DOHH2 (cell line): ENCODE measurements around the gene ANHX.

ENCODE experiments used
- H3F3A ChIP-seq: fragments of 200-600 bp; sonication (generic), shearing (Covaris generic); 2 replicates; pipeline ENCODE4 v1.6.0; 2016; ENCODE audit warnings: antibody characterized with exemption, mild to moderate bottlenecking; ENCODE audit not compliant: control insufficient read depth, insufficient read depth
- H3K27ac ChIP-seq: fragments of 200-600 bp; sonication (generic); 2 replicates; pipeline ENCODE4 v1.5.1; 2014; ENCODE audit warnings: low read depth, mild to moderate bottlenecking, low read length, moderate library complexity
- H3K27me3 ChIP-seq: fragments of 200-600 bp; sonication (generic); 2 replicates; pipeline ENCODE4 v1.6.1; 2014; ENCODE audit warnings: mild to moderate bottlenecking, low read length, mixed read lengths; ENCODE audit not compliant: control insufficient read depth
- H3K36me3 ChIP-seq: fragments of 200-600 bp; sonication (generic); 2 replicates; pipeline ENCODE4 v1.6.1; 2014; ENCODE audit warnings: mild to moderate bottlenecking, low read length, moderate library complexity, mixed read lengths; ENCODE audit not compliant: control insufficient read depth
- H3K4me1 ChIP-seq: fragments of 200-600 bp; sonication (generic); 2 replicates; pipeline ENCODE4 v1.6.1; 2014; ENCODE audit warnings: mild to moderate bottlenecking, low read length, mixed read lengths; ENCODE audit not compliant: control insufficient read depth
- H3K4me2 ChIP-seq: fragments of 200-600 bp; sonication (generic); 2 replicates; pipeline ENCODE4 v1.6.0; 2014; ENCODE audit warnings: mild to moderate bottlenecking, low read length, moderate library complexity
- H3K4me3 ChIP-seq: fragments of 200-600 bp; sonication (generic); 2 replicates; pipeline ENCODE4 v1.5.1; 2014; ENCODE audit warnings: mild to moderate bottlenecking, low read length, mixed read lengths
- H3K79me2 ChIP-seq: fragments of 200-600 bp; sonication (generic); 2 replicates; pipeline ENCODE4 v1.6.1; 2014; ENCODE audit warnings: mild to moderate bottlenecking, low read length, mixed read lengths; ENCODE audit not compliant: control insufficient read depth
- H3K9me2 ChIP-seq: fragments of 200-600 bp; sonication (generic); replicated peaks from 2 replicates; pipeline ENCODE4 v1.6.1; 2014; ENCODE audit warnings: mild to moderate bottlenecking, low read length, mixed read lengths; ENCODE audit not compliant: control insufficient read depth
- H3K9me3 ChIP-seq: fragments of 200-600 bp; sonication (generic); 2 replicates; pipeline ENCODE4 v1.6.1; 2014; ENCODE audit warnings: antibody characterized with exemption, low read length, mixed read lengths; ENCODE audit not compliant: control insufficient read depth, insufficient read depth
- H4K20me1 ChIP-seq: fragments of 200-600 bp; sonication (generic); 2 replicates; pipeline ENCODE4 v1.6.0; 2014; ENCODE audit warnings: low read depth, mild to moderate bottlenecking, antibody characterized with exemption, low read length, moderate library complexity; ENCODE audit not compliant: control insufficient read depth, insufficient read depth
- EZH2phosphoT487 ChIP-seq: fragments of 200-600 bp; sonication (generic); IDR thresholded peaks from 2 replicates; pipeline ENCODE4 v1.6.1; 2017; ENCODE audit warnings: borderline replicate concordance, mild to moderate bottlenecking, antibody characterized with exemption, low read length, moderate library complexity, mixed read lengths
- TF ChIP-seq, protein P1 (sequence below): fragments of 200-600 bp; sonication (generic); IDR thresholded peaks from one replicate; pipeline ENCODE4 v1.5.1; 2014; ENCODE audit warnings: antibody characterized with exemption, mild to moderate bottlenecking, low read depth, low read length; ENCODE audit not compliant: poor library complexity, severe bottlenecking

Gene ANHX

DNA sequence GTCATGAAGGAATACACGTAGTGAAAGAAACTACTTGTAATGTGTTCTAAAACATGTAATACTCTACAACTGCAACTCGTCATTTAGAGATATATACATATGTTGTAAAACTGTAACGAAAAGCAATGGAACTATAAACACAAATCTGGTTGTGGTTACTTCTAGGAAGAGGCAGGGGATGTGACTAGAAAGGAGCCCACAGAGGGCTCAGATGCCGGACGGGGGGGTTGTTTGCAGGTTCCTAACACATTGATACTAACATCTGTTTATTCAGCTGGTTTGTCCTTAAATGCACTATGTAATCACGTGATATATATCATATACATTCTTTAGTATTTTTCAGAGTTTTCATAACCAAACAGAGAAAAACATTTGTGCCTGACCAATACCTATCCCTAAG is 16.1 kb upstream of the ANHX start:
- H3K9me3 ChIP-seq, result peaks cover 4% of the 10 kb centered on the region; the same call in 1 of the 2 replicates

DNA sequence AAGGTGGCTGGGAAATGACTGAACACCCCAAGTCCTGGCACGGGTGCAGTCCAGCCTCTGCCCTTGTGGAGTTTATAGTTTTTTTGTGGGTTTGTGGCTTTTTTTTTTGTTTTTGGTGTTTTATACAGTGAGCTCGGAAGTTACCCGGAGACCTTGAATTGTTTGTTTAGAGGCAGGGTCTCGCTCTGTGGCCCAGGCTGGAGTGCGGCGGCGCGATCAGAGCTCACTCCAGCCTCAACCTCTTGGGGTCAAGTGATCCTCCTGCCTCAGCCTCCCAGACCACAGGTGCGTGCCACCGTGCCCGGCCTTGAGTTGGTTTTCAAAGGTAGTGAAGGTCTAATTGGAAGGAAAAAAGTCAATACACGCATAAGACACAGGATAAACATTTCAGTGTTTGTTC is 879 bp upstream of the ANHX start:
- Histone ChIP-seq H3K27me3 (no peaks in the 10 kb centered on the region), H3K4me3 (no peak overlapping the region), H3K9me3 (peaks cover 27% of the 10 kb centered on the region; the same call in 1 of the 2 replicates), H4K20me1 (no peaks in the 10 kb centered on the region), H3F3A (no peaks in the 10 kb centered on the region), H3K4me2 (no peak overlapping the region), H3K4me1 (no peaks in the 10 kb centered on the region), H3K79me2 (no peaks in the 10 kb centered on the region), H3K9me2 (no peaks in the 10 kb centered on the region), H3K36me3 (no peaks in the 10 kb centered on the region), H3K27ac (no peak overlapping the region)
- TF ChIP-seq EZH2phosphoT487, result no peak

More for the DNA sequence above, 16.1 kb upstream of the ANHX start:
- Histone ChIP-seq H3K27me3 (no peaks in the 10 kb centered on the region), H3K4me2 (no peak overlapping the region), H4K20me1 (no peaks in the 10 kb centered on the region), H3K79me2 (no peaks in the 10 kb centered on the region), H3K4me1 (no peaks in the 10 kb centered on the region), H3K9me2 (no peaks in the 10 kb centered on the region), H3K4me3 (no peak overlapping the region), H3K36me3 (no peaks in the 10 kb centered on the region), H3K27ac (no peak overlapping the region), H3F3A (no peaks in the 10 kb centered on the region)
- TF ChIP-seq, protein P1, sequence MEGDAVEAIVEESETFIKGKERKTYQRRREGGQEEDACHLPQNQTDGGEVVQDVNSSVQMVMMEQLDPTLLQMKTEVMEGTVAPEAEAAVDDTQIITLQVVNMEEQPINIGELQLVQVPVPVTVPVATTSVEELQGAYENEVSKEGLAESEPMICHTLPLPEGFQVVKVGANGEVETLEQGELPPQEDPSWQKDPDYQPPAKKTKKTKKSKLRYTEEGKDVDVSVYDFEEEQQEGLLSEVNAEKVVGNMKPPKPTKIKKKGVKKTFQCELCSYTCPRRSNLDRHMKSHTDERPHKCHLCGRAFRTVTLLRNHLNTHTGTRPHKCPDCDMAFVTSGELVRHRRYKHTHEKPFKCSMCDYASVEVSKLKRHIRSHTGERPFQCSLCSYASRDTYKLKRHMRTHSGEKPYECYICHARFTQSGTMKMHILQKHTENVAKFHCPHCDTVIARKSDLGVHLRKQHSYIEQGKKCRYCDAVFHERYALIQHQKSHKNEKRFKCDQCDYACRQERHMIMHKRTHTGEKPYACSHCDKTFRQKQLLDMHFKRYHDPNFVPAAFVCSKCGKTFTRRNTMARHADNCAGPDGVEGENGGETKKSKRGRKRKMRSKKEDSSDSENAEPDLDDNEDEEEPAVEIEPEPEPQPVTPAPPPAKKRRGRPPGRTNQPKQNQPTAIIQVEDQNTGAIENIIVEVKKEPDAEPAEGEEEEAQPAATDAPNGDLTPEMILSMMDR, result no peak
- no peak for TF ChIP-seq EZH2phosphoT487

DNA sequence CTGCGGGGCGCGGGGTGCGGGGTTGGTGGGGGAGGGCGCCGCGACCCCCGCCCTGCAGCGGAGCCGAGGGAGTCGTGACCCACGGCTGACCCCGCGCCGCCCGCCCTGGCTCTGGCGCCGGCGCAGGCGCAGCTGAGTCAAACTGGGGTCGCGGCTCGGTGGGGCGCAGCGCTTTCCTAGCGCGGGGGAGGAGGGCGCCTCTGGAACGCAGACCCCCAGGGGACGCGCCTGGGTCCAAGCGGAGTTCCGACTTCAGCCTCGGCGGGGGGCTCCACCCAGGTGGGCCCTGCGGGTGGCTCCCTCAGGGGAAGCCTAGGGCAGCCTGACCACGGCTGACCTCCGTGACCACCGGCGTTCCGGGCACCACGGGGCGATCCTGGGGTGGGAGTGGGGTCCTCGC is 467 bp upstream of the ANHX start:
- Histone ChIP-seq H3K9me3 (peaks cover 31% of the 10 kb centered on the region; the same call in 1 of the 2 replicates), H3K9me2 (no peaks in the 10 kb centered on the region), H3K4me1 (no peaks in the 10 kb centered on the region), H4K20me1 (no peaks in the 10 kb centered on the region), H3K79me2 (no peaks in the 10 kb centered on the region), H3K27ac (no peak overlapping the region), H3K4me3 (no peak overlapping the region), H3F3A (no peaks in the 10 kb centered on the region), H3K36me3 (no peaks in the 10 kb centered on the region), H3K4me2 (no peak overlapping the region), H3K27me3 (no peaks in the 10 kb centered on the region)
- TF ChIP-seq, protein P1, result no peak
- TF ChIP-seq EZH2phosphoT487, result no peak

DNA sequence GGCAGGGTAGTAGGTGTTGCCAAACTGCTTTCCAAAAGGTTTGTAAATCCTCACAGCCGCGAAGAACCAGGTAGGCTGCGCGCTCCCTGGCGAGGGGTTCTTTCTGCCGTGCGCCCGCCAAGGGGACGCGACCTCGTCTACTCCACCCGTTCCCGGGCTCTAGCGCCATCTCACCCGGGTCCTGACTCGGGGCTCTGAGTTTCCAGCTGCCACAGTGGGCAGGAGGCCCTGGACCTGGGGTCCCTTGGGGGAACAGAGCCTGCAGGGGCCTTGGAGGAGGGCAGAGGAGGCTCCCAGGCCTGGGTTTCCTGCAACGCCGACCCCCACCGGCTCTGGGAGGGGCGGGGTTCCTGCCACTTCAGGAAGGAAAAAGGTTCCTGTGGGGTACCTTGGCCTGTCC is 706 bp downstream of the ANHX start:
- no peaks in the 10 kb centered on the region for H3F3A ChIP-seq
- no peaks in the 10 kb centered on the region for H4K20me1 ChIP-seq
- H3K27me3 ChIP-seq, result no peaks in the 10 kb centered on the region
- TF ChIP-seq, protein P1, result no peak
- TF ChIP-seq EZH2phosphoT487, result no peak
- no peak overlapping the region for H3K27ac ChIP-seq
- no peaks in the 10 kb centered on the region for H3K79me2 ChIP-seq
- no peak overlapping the region for H3K4me2 ChIP-seq
- no peaks in the 10 kb centered on the region for H3K9me2 ChIP-seq
- no peak overlapping the region for H3K4me3 ChIP-seq
- no peaks in the 10 kb centered on the region for H3K4me1 ChIP-seq
- H3K9me3 ChIP-seq, result peaks cover 29% of the 10 kb centered on the region; the same call in 1 of the 2 replicates
- H3K36me3 ChIP-seq, result no peaks in the 10 kb centered on the region
